MM.1S (cell line): ENCODE measurements around the gene MARVELD3.
"Not testable (repeated sequence)": the region's sequence is repeated elsewhere in the genome, so short reads cannot be mapped to it uniquely, and the experiment has no call there.

Experiments
- DNase-seq: peaks from one replicate; pipeline ENCODE4 v3.0.0-alpha.2; 2015
- H2AFZ ChIP-seq: fragments of 300-600 bp; sonication (generic); 2 replicates; pipeline ENCODE4 v1.6.0; 2016; ENCODE audit warnings: antibody characterized with exemption, low read length
- H3F3A ChIP-seq: fragments of 300-600 bp; sonication (generic); 2 replicates; pipeline ENCODE4 v1.6.1; 2016; ENCODE audit warnings: mild to moderate bottlenecking, antibody characterized with exemption, low read length, moderate library complexity, mixed read lengths; ENCODE audit not compliant: insufficient read depth
- H3K27ac ChIP-seq: fragments of 300-600 bp; sonication (generic); 2 replicates; pipeline ENCODE4 v1.5.1; 2016; ENCODE audit warnings: mild to moderate bottlenecking, low read length
- H3K27me3 ChIP-seq: fragments of 300-600 bp; sonication (generic); replicated peaks from 2 replicates; pipeline ENCODE4 v1.6.0; 2016; ENCODE audit warnings: low read length; ENCODE audit not compliant: insufficient read depth
- H3K36me3 ChIP-seq: fragments of 300-600 bp; sonication (generic); replicated peaks from 2 replicates; pipeline ENCODE4 v1.6.1; 2016; ENCODE audit warnings: mild to moderate bottlenecking, low read length, mixed read lengths; ENCODE audit not compliant: insufficient read depth
- H3K4me1 ChIP-seq: fragments of 300-600 bp; sonication (generic); 2 replicates; pipeline ENCODE4 v1.6.1; 2016; ENCODE audit warnings: low read length, mixed read lengths
- H3K4me2 ChIP-seq: fragments of 300-600 bp; sonication (generic); 2 replicates; pipeline ENCODE4 v1.6.0; 2016; ENCODE audit warnings: low read depth, low read length
- H3K4me3 ChIP-seq: fragments of 300-600 bp; sonication (generic); 2 replicates; pipeline ENCODE4 v1.5.1; 2016; ENCODE audit warnings: low read length, mixed read lengths
- H3K79me2 ChIP-seq: fragments of 300-600 bp; sonication (generic); 2 replicates; pipeline ENCODE4 v1.6.1; 2016; ENCODE audit warnings: mixed run types, low read length, mixed read lengths
- H3K9ac ChIP-seq: fragments of 300-600 bp; sonication (generic); 2 replicates; pipeline ENCODE4 v1.6.1; 2016; ENCODE audit warnings: low read length, mixed read lengths
- H3K9me2 ChIP-seq: fragments of 300-600 bp; sonication (generic); replicated peaks from 2 replicates; pipeline ENCODE4 v1.6.1; 2016; ENCODE audit warnings: mild to moderate bottlenecking, low read length, mixed read lengths; ENCODE audit not compliant: insufficient read depth
- H3K9me3 ChIP-seq: fragments of 300-600 bp; sonication (generic); replicated peaks from 2 replicates; pipeline ENCODE4 v1.6.1; 2016; ENCODE audit warnings: mild to moderate bottlenecking, low read length, mixed read lengths; ENCODE audit not compliant: insufficient read depth
- H4K20me1 ChIP-seq: fragments of 300-600 bp; sonication (generic); 2 replicates; pipeline ENCODE4 v1.6.1; 2016; ENCODE audit warnings: mild to moderate bottlenecking, low read length, moderate library complexity, mixed read lengths; ENCODE audit not compliant: insufficient read depth
- EZH2 ChIP-seq: fragments of 300-600 bp; sonication (generic); optimal IDR thresholded peaks from 2 replicates; pipeline ENCODE3; 2017; ENCODE audit warnings: low read depth, mild to moderate bottlenecking, antibody characterized with exemption, low read length, mixed read lengths
- EZH2phosphoT487 ChIP-seq: fragments of 300-600 bp; sonication (generic); IDR thresholded peaks from 2 replicates; pipeline ENCODE4 v1.6.1; 2018; ENCODE audit warnings: antibody characterized with exemption, low read length
- TF ChIP-seq, protein P1 (sequence below): fragments of 300-600 bp; sonication (generic); IDR thresholded peaks from 2 replicates; pipeline ENCODE4 v1.5.1; 2016; ENCODE audit warnings: antibody characterized with exemption, low read length, mixed read lengths

Gene MARVELD3, protein sequence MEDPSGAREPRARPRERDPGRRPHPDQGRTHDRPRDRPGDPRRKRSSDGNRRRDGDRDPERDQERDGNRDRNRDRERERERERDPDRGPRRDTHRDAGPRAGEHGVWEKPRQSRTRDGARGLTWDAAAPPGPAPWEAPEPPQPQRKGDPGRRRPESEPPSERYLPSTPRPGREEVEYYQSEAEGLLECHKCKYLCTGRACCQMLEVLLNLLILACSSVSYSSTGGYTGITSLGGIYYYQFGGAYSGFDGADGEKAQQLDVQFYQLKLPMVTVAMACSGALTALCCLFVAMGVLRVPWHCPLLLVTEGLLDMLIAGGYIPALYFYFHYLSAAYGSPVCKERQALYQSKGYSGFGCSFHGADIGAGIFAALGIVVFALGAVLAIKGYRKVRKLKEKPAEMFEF

DNA sequence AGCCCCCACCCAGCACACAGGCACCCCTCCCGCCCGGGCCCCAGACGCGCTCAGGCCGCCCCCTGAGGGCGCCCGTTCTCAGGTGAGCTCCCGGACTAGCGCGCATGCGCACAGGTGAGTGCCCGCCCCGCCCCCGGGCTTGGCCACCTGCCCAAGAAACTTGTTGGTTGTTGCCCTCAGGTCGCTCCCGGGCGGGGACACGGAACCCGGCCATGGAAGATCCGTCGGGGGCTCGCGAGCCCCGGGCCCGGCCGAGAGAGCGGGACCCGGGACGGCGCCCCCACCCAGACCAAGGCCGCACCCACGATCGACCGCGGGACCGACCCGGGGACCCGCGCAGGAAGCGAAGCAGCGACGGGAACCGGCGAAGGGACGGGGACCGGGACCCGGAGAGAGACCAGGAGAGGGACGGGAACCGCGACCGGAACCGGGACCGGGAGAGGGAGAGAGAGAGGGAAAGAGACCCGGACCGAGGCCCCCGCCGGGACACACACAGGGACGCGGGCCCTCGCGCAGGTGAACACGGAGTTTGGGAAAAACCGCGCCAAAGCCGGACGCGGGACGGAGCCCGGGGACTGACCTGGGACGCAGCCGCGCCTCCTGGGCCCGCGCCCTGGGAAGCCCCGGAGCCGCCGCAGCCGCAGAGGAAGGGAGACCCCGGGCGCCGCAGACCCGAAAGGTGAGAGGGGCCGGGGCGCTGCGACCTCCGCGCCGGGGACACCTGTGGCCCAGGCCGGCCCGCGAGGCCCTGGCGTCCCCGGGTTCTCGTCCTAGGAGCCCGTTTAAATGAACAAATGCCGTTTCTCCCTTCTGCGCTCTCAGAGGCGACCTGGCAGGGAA lies at the start of gene MARVELD3:
Gene MARVELD3, plus strand, starts transcription at position 167 of the 840 bp plus-strand sequence. Its CDS starts 46 bp downstream, at position 213.
- H3K9ac ChIP-seq, result peak within 1 kb of the TSS; percentile 73; the same call in 1 of the 2 replicates

DNA sequence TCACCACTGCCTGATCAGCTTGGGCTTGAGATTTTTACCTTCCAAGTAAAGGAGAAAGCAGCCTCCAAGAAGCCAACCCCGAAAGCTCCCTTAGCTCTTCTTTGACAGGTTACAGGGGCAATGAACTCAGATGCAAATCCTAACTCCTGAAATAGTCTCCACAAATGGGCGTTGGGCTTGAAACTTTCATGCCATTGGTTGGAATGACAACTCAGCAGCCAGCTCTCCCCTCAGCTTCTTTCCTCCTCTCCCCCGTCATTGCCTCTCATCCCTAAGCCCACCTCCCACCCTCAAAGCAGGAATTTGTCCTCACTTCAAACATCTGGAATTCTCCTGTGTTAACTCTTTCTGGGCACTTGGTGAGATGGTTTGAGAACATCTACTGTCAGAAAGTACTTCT lies 49.0 kb upstream of the MARVELD3 start, which contains the start of gene TAT:
Gene TAT, minus strand, starts transcription at position 122 of the 400 bp plus-strand sequence. CDS start 677 bp downstream, outside the sequence.
- H3K9me3 ChIP-seq, result no peaks in the 10 kb centered on the region
- no peak within 1 kb of the TSS for H2AFZ ChIP-seq
- no peaks in the 10 kb centered on the region for H3K27me3 ChIP-seq
- no peaks in the 10 kb centered on the region for H3K36me3 ChIP-seq
- no peak within 1 kb of the TSS for H3K4me2 ChIP-seq
- H3K9ac ChIP-seq, result no peak within 1 kb of the TSS
- DNase-seq, result no peak
- H3K79me2 ChIP-seq, result no peaks in the 10 kb centered on the region
- H3F3A ChIP-seq, result no peaks in the 10 kb centered on the region
- H3K27ac ChIP-seq, result no peak within 1 kb of the TSS
- H3K9me2 ChIP-seq, result no peaks in the 10 kb centered on the region
- H4K20me1 ChIP-seq, result no peaks in the 10 kb centered on the region
- TF ChIP-seq, protein P1, sequence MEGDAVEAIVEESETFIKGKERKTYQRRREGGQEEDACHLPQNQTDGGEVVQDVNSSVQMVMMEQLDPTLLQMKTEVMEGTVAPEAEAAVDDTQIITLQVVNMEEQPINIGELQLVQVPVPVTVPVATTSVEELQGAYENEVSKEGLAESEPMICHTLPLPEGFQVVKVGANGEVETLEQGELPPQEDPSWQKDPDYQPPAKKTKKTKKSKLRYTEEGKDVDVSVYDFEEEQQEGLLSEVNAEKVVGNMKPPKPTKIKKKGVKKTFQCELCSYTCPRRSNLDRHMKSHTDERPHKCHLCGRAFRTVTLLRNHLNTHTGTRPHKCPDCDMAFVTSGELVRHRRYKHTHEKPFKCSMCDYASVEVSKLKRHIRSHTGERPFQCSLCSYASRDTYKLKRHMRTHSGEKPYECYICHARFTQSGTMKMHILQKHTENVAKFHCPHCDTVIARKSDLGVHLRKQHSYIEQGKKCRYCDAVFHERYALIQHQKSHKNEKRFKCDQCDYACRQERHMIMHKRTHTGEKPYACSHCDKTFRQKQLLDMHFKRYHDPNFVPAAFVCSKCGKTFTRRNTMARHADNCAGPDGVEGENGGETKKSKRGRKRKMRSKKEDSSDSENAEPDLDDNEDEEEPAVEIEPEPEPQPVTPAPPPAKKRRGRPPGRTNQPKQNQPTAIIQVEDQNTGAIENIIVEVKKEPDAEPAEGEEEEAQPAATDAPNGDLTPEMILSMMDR, result no peak
- TF ChIP-seq EZH2phosphoT487 (no peak), EZH2 (no peak)
- H3K4me3 ChIP-seq, result no peak within 1 kb of the TSS
- no peaks in the 10 kb centered on the region for H3K4me1 ChIP-seq

More for the DNA sequence above, at the start of gene MARVELD3:
- Histone ChIP-seq H2AFZ (peak within 1 kb of the TSS; percentile 99), H3K4me3 (peak within 1 kb of the TSS; percentile 79), H3K4me2 (peak within 1 kb of the TSS; percentile 75), H3K27me3 (no peaks in the 10 kb centered on the region), H3K9me2 (no peaks in the 10 kb centered on the region), H4K20me1 (no peaks in the 10 kb centered on the region), H3K79me2 (peaks cover 3% of the 10 kb centered on the region; the same call in 1 of the 2 replicates), H3K36me3 (no peaks in the 10 kb centered on the region), H3K27ac (no peak within 1 kb of the TSS), H3K9me3 (no peaks in the 10 kb centered on the region), H3F3A (peaks cover 4% of the 10 kb centered on the region), H3K4me1 (peaks cover 24% of the 10 kb centered on the region)
- TF ChIP-seq, protein P1, result 0 out of 2 replicates have a peak, but pooled peaks have one; percentile 12
- no peak for TF ChIP-seq EZH2
- DNase-seq, result peak; percentile 78

DNA sequence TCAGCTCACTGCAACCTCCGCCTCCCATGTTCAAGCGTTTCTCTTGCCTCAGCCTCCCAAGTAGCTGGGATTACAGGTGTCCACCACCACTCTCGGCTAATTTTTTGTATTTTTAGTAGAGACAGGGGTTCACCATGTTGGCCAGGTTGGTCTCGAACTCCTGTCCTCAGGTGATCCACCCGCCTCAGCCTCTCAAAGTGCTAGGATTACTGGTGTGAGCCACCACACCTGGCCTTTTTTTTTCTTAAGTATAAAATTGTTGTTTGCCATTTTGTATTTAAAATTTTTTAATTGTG lies 43.5 kb upstream of the MARVELD3 start:
- H3K9me3 ChIP-seq, H3K9ac ChIP-seq, H3K79me2 ChIP-seq, H4K20me1 ChIP-seq, DNase-seq, H3K4me2 ChIP-seq, H3K4me1 ChIP-seq, H3F3A ChIP-seq, H3K27ac ChIP-seq, H3K27me3 ChIP-seq, H3K36me3 ChIP-seq, H2AFZ ChIP-seq, H3K4me3 ChIP-seq, H3K9me2 ChIP-seq: not testable (repeated sequence)
